ENCODE measurements around the gene VRK1. TPM values are rescaled to one million over a fixed set of nuclear protein-coding genes. Genes with fewer than 3 reads are reported as not detected.
"Not testable (repeated sequence)": the region's sequence is repeated elsewhere in the genome, so short reads cannot be mapped to it uniquely, and the experiment has no call there.

Gene VRK1
- polyA plus RNA-seq, 1 of the 3 experiments (the other 2 are of a cell fraction): 9.1 TPM

GRCh38 chr14:96764012-96764411, 33.2 kb upstream of the VRK1 start:
- TF ChIP-seq IRF3 (IDR thresholded peaks at IDR 0.05; ENCODE audit: low read depth, low read length) (no peak), ZBTB33 (IDR thresholded peaks at IDR 0.05; ENCODE audit: borderline replicate concordance, low read depth) (no peak)
- ChIA-PET POLR2A (no interaction called here), CTCF (interaction anchor here (1.0 kb wide), 2 partner anchors 23 to 64 kb away, joined by 3 read pairs; no protein-coding TSS in a partner anchor)
- Histone ChIP-seq H3K9ac (no peak overlapping the region), H3K36me3 (replicated peaks in 1 of 2; ENCODE audit: control insufficient read depth in 1 of 2, insufficient read depth in 2 of 2, low read length in 1 of 2) (no peaks in the 10 kb centered on the region), H3F3A (replicated peaks; ENCODE audit: insufficient read depth) (no peaks in the 10 kb centered on the region), H3K4me2 (no peak overlapping the region), H3K9me3 (no peaks in the 10 kb centered on the region), H3K27ac (ENCODE audit: low read depth in 2 of 2, low read length in 1 of 2) (no peak overlapping the region), H4K20me1 (ENCODE audit: insufficient read depth) (no peaks in the 10 kb centered on the region), H3K4me1 (ENCODE audit: control insufficient read depth in 1 of 2, insufficient read depth in 2 of 2, low read depth in 1 of 2, low read length in 1 of 2) (no peaks in the 10 kb centered on the region; a peak in 2 of 4 replicates), H3K4me3 (ENCODE audit: low read depth in 2 of 2, low read length in 1 of 2) (no peak overlapping the region), H3K9me2 (no peaks in the 10 kb centered on the region), H2AFZ (ENCODE audit: low read depth) (no peak overlapping the region), H3K27me3 (ENCODE audit: insufficient read depth) (no peaks in the 10 kb centered on the region), H3K79me2 (ENCODE audit: insufficient read depth) (no peaks in the 10 kb centered on the region)
- WGBS (ENCODE audit: low lambda C conversion rate): 15% methylated on average over 7 of the region's 7 CpGs
- no peak for DNase-seq

DNA sequence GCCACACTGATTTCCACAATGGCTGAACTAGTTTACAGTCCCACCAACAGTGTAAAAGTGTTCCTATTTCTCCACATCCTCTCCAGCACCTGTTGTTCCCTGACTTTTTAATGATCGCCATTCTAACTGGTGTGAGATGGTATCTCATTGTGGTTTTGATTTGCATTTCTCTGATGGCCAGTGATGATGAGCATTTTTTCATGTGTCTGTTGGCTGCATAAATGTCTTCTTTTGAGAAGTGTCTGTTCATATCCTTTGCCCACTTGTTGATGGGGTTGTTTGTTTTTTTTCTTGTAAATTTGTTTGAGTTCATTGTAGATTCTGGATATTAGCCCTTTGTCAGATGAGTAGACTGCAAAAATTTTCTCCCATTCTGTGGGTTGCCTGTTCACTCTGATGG, 32.0 kb upstream of the VRK1 start:
- DNase-seq; H3K9me2 ChIP-seq; H3K9me3 ChIP-seq; H4K20me1 ChIP-seq (ENCODE audit: insufficient read depth); H3K79me2 ChIP-seq (ENCODE audit: insufficient read depth); H3K4me2 ChIP-seq; H3K27ac ChIP-seq (ENCODE audit: low read depth in 2 of 2, low read length in 1 of 2); H3K4me1 ChIP-seq (ENCODE audit: control insufficient read depth in 1 of 2, insufficient read depth in 2 of 2, low read depth in 1 of 2, low read length in 1 of 2); H3K36me3 ChIP-seq (replicated peaks in 1 of 2; ENCODE audit: control insufficient read depth in 1 of 2, insufficient read depth in 2 of 2, low read length in 1 of 2); H3K9ac ChIP-seq; H3F3A ChIP-seq (replicated peaks; ENCODE audit: insufficient read depth); H3K4me3 ChIP-seq (ENCODE audit: low read depth in 2 of 2, low read length in 1 of 2); H2AFZ ChIP-seq (ENCODE audit: low read depth); CTCF ChIA-PET; H3K27me3 ChIP-seq (ENCODE audit: insufficient read depth); POLR2A ChIA-PET: not testable (repeated sequence)
- WGBS (ENCODE audit: low lambda C conversion rate): no CpG with 5 or more reads among the region's 1 CpG

DNA sequence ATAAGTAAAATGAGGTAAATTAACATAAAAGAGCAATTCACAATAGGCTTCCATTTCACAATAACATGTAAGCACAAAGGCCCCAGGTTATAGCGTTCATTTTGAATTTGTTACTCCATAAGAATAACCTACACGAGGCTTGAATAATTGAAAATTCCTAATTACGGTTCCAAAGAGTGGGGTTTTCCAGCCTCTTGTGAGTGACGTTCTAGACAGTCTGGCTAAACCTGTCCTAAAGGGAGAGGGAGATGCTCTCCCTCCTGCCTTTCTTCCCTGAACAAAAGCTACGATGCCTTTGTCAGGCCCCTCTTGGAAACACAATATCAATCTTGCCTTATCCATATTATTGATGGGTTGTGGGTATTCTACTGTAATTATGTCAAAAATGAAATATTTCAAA, 24.3 kb upstream of the VRK1 start:
- WGBS (ENCODE audit: low lambda C conversion rate): 41% methylated on average over 5 of the region's 5 CpGs
- Histone ChIP-seq H3F3A (replicated peaks; ENCODE audit: insufficient read depth) (no peaks in the 10 kb centered on the region), H3K79me2 (ENCODE audit: insufficient read depth) (no peaks in the 10 kb centered on the region), H3K4me1 (ENCODE audit: control insufficient read depth in 1 of 2, insufficient read depth in 2 of 2, low read depth in 1 of 2, low read length in 1 of 2) (no peaks in the 10 kb centered on the region), H3K27me3 (ENCODE audit: insufficient read depth) (no peaks in the 10 kb centered on the region), H3K9me2 (no peaks in the 10 kb centered on the region), H3K36me3 (replicated peaks in 1 of 2; ENCODE audit: control insufficient read depth in 1 of 2, insufficient read depth in 2 of 2, low read length in 1 of 2) (no peaks in the 10 kb centered on the region), H3K4me2 (no peak overlapping the region), H3K4me3 (ENCODE audit: low read depth in 2 of 2, low read length in 1 of 2) (no peak overlapping the region), H3K9me3 (no peaks in the 10 kb centered on the region), H2AFZ (ENCODE audit: low read depth) (no peak overlapping the region), H3K9ac (no peak overlapping the region), H3K27ac (ENCODE audit: low read depth in 2 of 2, low read length in 1 of 2) (no peak overlapping the region), H4K20me1 (ENCODE audit: insufficient read depth) (no peaks in the 10 kb centered on the region)
- ChIA-PET CTCF (interaction anchor here (2.1 kb wide), 1 partner anchor 31 kb away, joined by 8 read pairs; no protein-coding TSS in a partner anchor), POLR2A (no interaction called here)
- no peak for DNase-seq
- TF ChIP-seq FOXM1 (IDR thresholded peaks at IDR 0.05; ENCODE audit: low read depth) (no peak), MAX (IDR thresholded peaks at IDR 0.05; ENCODE audit: low read depth) (no peak), PBX3 (IDR thresholded peaks at IDR 0.05) (no peak), IRF3 (IDR thresholded peaks at IDR 0.05; ENCODE audit: low read depth, low read length) (no peak), RCOR1 (IDR thresholded peaks at IDR 0.05; ENCODE audit: low read length) (no peak), MXI1 (IDR thresholded peaks at IDR 0.05; ENCODE audit: low read depth, low read length) (no peak), NRF1 (IDR thresholded peaks at IDR 0.05; ENCODE audit: low read depth, low read length) (no peak), TAF1 (IDR thresholded peaks at IDR 0.05; ENCODE audit: borderline replicate concordance, low read depth, low read length) (no peak), TCF12 (IDR thresholded peaks at IDR 0.05) (no peak), GATA2 (CRISPR knock-in tag; IDR thresholded peaks at IDR 0.05) (no peak)

Data from SK-N-SH (cell line).